ENCODE measurements around the gene BCKDHA.

BCKDHA gene
- 0.46 to 1.6 (median 1.0) reads per million in 4 donors for total RNA-seq

GRCh38 chr19:41397086-41398049 lies at the start of gene BCKDHA, which contains the start of gene EXOSC5:
BCKDHA (plus strand) TSS chr19:41397818; CDS start chr19:41397828, 10 bp downstream.
EXOSC5 (minus strand) TSS chr19:41397359; CDS start chr19:41397328, 31 bp downstream.
- DNase-seq, result peak; percentile 99 to 100 (median 99)

DNA sequence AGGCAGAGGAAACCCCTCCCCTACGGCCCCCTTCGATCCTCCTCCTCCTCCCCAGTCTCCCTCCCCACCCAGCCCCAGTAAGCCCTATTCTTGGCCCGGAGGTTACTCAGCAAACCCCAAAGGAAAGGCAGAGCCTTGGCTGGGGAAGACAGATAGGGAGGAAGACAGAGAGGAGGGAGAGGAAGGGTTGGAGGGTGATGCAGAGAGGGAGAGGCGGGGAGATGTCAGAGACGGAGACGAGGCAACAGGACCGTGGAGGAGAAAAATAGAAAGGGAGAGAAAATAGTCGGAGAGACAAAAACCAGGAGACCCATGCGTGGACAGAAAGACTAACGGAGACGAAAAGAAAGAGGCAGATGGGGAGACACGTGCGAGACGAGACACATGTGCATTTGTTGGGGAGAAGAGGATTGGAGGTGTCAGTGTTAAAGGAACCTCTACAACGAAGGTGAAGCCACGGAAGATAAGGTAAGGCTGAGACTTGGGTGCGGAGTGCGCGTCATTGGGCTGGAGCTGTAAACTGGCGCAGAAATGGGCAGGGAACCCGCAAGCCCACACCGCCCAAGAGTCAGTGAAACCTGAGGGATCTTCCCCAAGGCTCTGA lies 46.8 kb upstream of the BCKDHA start:
- DNase-seq, result no peak

- peak; percentile 78 to 85 (median 84) for DNase-seq
These were observed 46.0 kb upstream of the BCKDHA start for GRCh38 chr19:41351339-41352245.

GRCh38 chr19:41352279-41352608 lies 45.4 kb upstream of the BCKDHA start:
- no peak for DNase-seq

- DNase-seq, result peak; percentile 55 to 72 (median 71)
These were observed 44.8 kb upstream of the BCKDHA start for GRCh38 chr19:41352609-41353465.

GRCh38 chr19:41353466-41354342 lies 43.9 kb upstream of the BCKDHA start, which contains the start of gene TGFB1:
TGFB1 (minus strand) TSS chr19:41353922; CDS start chr19:41353044, 878 bp downstream.
- peak; percentile 92 to 97 (median 92) for DNase-seq

- DNase-seq, result no peak
These were observed 43.2 kb upstream of the BCKDHA start for GRCh38 chr19:41354343-41354953.

GRCh38 chr19:41355035-41355434 lies 42.6 kb upstream of the BCKDHA start:
- DNase-seq, result no peak

- DNase-seq, result no peak
These were observed 41.8 kb upstream of the BCKDHA start for GRCh38 chr19:41355802-41356201.

- DNase-seq, result peak in 1 of 5 donors; percentile 50
These were observed 40.5 kb upstream of the BCKDHA start for GRCh38 chr19:41356984-41357739.

DNA sequence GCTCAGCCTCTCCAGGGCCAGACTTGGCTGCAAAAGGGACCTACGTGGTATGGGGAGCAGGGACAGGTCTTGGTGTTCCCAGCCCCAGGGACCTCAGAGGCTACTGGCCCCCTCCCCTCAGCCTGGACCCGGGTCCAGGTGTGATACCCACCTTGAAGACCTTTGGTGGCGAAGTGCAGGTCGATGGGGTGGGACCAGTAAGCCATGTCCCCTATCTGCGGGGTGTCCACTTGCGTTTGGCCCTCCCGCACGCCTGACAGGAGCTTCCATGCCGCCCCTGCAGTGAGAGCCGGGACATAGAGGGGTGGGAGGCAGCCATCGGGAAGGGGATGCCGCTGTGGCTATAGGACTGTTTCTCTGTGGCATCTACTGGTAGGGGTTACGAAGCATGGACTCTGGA lies 39.9 kb upstream of the BCKDHA start:
- no peak for DNase-seq

GRCh38 chr19:41359741-41360140 lies 37.9 kb upstream of the BCKDHA start:
- DNase-seq, result no peak

GRCh38 chr19:41362143-41362847 lies 35.3 kb upstream of the BCKDHA start:
- no peak for DNase-seq

- no peak for DNase-seq
These were observed 34.3 kb upstream of the BCKDHA start for GRCh38 chr19:41363371-41363752.

DNA sequence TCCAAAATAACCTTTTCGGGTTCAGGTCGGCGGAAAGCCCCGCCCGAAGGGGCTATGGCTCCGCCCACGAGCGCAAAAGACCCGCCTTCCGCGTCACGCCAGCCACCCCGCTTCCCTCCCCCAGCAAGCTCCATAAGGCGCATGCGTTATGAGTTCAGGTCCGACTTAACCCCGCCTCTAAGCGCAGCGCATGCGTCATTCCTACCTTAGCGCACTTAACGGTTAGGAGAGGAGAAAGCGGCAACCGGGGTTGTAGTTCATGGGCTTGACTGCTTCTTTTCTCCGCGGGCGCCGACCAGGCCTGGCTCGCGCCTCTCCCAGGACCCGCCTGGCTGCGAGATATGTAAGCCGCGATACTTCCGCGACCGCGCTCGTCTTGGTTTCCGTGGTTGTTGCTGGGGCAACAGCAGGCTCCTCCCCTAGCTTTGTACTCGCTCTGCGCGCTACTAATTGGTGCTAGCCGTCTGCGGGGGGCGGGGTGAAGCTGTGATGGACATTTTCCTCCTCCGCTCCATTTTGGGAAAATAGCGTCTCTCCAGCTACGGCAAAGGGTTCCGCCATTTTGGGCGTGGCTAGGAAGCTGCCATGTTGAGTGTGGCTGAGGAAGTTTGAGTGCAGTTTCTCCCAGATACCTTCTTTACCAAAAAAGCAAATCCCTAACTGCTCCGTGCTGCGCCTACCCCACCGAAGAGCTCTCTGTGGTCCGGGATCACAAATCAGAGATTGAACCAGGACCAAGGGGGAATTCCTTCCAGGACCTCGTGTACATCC lies 33.7 kb upstream of the BCKDHA start, which contains the start of gene B9D2:
Gene B9D2 (minus strand): TSS at position 397 of the 771 bp plus-strand sequence. CDS start 630 bp downstream, outside the sequence.
- DNase-seq, result peak; percentile 96 to 99 (median 98)

- DNase-seq, result no peak
These were observed 32.9 kb upstream of the BCKDHA start for GRCh38 chr19:41364524-41365391.

DNA sequence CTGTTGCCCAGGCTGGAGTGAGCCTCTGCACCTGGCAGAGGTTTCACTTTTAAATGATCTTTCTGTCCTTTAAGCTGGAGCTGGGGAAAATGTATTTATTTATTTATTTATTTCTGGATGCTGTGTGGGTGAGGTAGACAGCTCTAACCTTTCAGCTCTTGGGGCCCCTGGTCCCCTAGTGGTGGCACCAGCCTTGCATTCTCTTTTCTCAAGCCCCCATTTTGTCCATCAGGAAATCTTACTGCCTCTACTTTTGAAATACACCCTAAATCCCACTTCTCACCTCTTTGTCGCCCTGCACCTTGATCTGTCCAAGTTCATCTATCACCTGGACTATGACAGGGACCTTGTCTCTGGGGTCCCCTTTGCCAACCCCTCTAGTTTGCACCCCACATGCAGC lies 31.5 kb upstream of the BCKDHA start:
- no peak for DNase-seq
